ENCODE measurements around the gene ADGB.

ADGB gene

DNA sequence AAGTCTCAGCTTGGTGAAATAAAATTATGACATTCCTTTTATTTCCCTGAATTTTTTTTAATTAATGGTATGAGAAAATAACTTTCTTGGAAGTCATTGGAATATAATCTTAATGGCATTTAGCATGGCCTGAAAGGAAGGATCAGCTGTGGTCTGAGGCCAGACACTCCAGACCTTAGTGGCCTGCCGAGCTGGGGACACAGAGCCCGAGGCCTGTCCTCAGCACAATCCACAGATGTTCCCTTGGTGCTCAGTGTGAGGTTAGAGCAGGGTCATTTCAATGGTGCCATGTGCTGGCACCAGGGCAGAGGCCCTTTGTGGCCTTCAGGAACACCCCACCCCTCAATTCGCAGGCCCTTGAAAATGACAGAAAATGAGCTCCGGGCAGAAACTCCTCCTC, 120.6 kb downstream of the ADGB start:
- H3K27me3 ChIP-seq (ENCODE audit: insufficient read depth, poor library complexity, severe bottlenecking): no peaks in the 10 kb centered on the region
- TF ChIP-seq GABPA (IDR thresholded peaks at IDR 0.05; ENCODE audit: low read depth) (no peak), REST (IDR thresholded peaks at IDR 0.05; ENCODE audit: insufficient replicate concordance, low read depth) (no peak)
- H3K4me3 ChIP-seq (replicated peaks; ENCODE audit: insufficient read depth, low read length): no peak overlapping the region
- H3K27ac ChIP-seq (replicated peaks): no peak overlapping the region
- no peak for DNase-seq (ENCODE audit: low read depth in 1 of 2, low spot score in 1 of 2)

DNA sequence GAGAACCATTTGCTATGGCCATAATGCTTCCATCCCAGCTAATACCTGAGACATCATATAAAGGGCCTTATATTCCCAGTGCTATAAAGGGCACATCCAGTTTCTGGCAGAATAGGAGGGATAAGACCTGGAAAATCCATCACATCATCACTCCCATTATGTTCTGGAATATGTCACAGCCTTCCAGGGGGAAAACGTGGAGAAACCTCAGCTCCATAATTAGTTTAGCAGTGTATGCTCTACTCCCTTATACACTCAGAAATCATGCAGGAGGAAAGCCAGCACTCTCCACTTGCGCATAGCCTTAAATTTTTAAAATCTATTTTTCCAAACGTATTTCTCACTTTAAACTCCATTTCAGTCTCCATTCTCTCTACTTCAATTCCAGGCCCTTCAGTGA, 140.9 kb downstream of the ADGB start:
- Histone ChIP-seq H3K27me3 (ENCODE audit: insufficient read depth, poor library complexity, severe bottlenecking) (no peaks in the 10 kb centered on the region), H3K27ac (replicated peaks) (no peak overlapping the region), H3K4me3 (replicated peaks; ENCODE audit: insufficient read depth, low read length) (no peak overlapping the region)
- TF ChIP-seq REST (IDR thresholded peaks at IDR 0.05; ENCODE audit: insufficient replicate concordance, low read depth): no peak
- TF ChIP-seq SPI1 (IDR thresholded peaks at IDR 0.05; ENCODE audit: borderline replicate concordance, low read depth): no peak
- TF ChIP-seq, protein P1, sequence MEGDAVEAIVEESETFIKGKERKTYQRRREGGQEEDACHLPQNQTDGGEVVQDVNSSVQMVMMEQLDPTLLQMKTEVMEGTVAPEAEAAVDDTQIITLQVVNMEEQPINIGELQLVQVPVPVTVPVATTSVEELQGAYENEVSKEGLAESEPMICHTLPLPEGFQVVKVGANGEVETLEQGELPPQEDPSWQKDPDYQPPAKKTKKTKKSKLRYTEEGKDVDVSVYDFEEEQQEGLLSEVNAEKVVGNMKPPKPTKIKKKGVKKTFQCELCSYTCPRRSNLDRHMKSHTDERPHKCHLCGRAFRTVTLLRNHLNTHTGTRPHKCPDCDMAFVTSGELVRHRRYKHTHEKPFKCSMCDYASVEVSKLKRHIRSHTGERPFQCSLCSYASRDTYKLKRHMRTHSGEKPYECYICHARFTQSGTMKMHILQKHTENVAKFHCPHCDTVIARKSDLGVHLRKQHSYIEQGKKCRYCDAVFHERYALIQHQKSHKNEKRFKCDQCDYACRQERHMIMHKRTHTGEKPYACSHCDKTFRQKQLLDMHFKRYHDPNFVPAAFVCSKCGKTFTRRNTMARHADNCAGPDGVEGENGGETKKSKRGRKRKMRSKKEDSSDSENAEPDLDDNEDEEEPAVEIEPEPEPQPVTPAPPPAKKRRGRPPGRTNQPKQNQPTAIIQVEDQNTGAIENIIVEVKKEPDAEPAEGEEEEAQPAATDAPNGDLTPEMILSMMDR (IDR thresholded peaks at IDR 0.05; ENCODE audit: insufficient read depth, low read length): no peak
- no peak for TF ChIP-seq GABPA (IDR thresholded peaks at IDR 0.05; ENCODE audit: low read depth)
- no peak for TF ChIP-seq POLR2AphosphoS5 (IDR thresholded peaks at IDR 0.05; ENCODE audit: low read depth)
- no peak for DNase-seq (ENCODE audit: low read depth in 1 of 2, low spot score in 1 of 2)

DNA sequence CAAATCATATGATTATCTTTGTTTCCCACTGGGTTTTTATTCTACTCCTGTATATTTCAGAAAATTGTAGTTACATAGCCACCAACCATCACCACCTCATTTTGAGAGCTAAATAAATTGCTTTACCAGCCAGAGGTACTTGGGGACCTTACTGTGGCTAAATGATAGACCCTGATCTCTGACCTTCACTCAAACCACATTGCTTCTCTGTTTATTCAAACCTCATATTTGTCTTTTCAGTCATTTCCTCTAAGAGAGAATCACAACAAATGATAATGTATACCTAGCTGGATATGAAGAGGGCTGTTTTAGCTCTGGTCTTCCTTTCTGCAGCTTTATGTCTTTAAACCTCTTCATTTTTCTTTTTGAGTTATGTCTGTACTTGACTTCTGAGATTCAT, 142.8 kb downstream of the ADGB start:
- Histone ChIP-seq H3K27ac (replicated peaks) (no peak overlapping the region), H3K4me3 (replicated peaks; ENCODE audit: insufficient read depth, low read length) (no peak overlapping the region), H3K27me3 (ENCODE audit: insufficient read depth, poor library complexity, severe bottlenecking) (no peaks in the 10 kb centered on the region)
- DNase-seq (ENCODE audit: low read depth in 1 of 2, low spot score in 1 of 2): no peak
- TF ChIP-seq, protein P1 (IDR thresholded peaks at IDR 0.05; ENCODE audit: insufficient read depth, low read length): no peak
- TF ChIP-seq GABPA (IDR thresholded peaks at IDR 0.05; ENCODE audit: low read depth) (no peak), POLR2AphosphoS5 (IDR thresholded peaks at IDR 0.05; ENCODE audit: low read depth) (no peak), SPI1 (IDR thresholded peaks at IDR 0.05; ENCODE audit: borderline replicate concordance, low read depth) (no peak), REST (IDR thresholded peaks at IDR 0.05; ENCODE audit: insufficient replicate concordance, low read depth) (no peak)

DNA sequence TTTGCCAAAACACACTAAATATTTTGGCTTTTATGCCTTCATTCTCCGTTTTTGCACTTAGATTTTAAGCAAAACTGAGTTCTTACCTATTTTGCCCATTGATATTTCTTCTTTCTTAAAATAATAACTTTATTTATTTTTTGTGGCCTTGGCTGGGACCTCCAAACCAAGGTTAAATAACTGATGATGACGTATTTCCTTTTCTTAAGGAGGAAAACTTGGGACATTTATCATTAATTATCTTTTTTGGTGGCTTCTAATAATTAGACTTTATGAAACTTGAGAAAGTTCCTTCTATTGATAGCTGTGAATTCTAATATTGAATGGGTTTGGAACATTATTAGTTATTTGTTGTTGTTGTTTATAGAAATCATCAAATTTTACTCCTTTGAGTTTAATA, 154.5 kb downstream of the ADGB start:
- TF ChIP-seq POLR2AphosphoS5 (IDR thresholded peaks at IDR 0.05; ENCODE audit: low read depth): no peak
- TF ChIP-seq, protein P1 (IDR thresholded peaks at IDR 0.05; ENCODE audit: insufficient read depth, low read length): no peak
- TF ChIP-seq GABPA (IDR thresholded peaks at IDR 0.05; ENCODE audit: low read depth): no peak
- TF ChIP-seq SPI1 (IDR thresholded peaks at IDR 0.05; ENCODE audit: borderline replicate concordance, low read depth): no peak
- no peak for TF ChIP-seq REST (IDR thresholded peaks at IDR 0.05; ENCODE audit: insufficient replicate concordance, low read depth)
- Histone ChIP-seq H3K27ac (replicated peaks) (no peak overlapping the region), H3K27me3 (ENCODE audit: insufficient read depth, poor library complexity, severe bottlenecking) (no peaks in the 10 kb centered on the region), H3K4me3 (replicated peaks; ENCODE audit: insufficient read depth, low read length) (no peak overlapping the region)
- no peak for DNase-seq (ENCODE audit: low read depth in 1 of 2, low spot score in 1 of 2)
